GM12892 (cell line): ENCODE results near the gene TRPM7.

ENCODE experiments used
- DNase-seq: peaks from one replicate; pipeline ENCODE4 v3.0.0; 2011; ENCODE audit not compliant: insufficient read length
- FAIRE-seq: peaks from 2 replicates; lab custom pipeline; 2011; peaks lifted over from hg19 to GRCh38; lab: Jason Lieb, UNC
- POLR2A ChIP-seq: IDR thresholded peaks from 2 replicates; pipeline ENCODE4 v1.6.1; 2011; ENCODE audit warnings: low read depth, low read length, control low read depth
- POLR2AphosphoS5 ChIP-seq: IDR thresholded peaks from 2 replicates; pipeline ENCODE4 v1.6.1; 2011; ENCODE audit warnings: low read depth, low read length, control low read depth
- TAF1 ChIP-seq: IDR thresholded peaks from 2 replicates; pipeline ENCODE4 v1.6.1; 2011; ENCODE audit warnings: low read depth, mild to moderate bottlenecking, control low read depth, low read length, borderline replicate concordance

The TRPM7 gene

GRCh38 chr15:50546566-50546965 is 140.0 kb downstream of the TRPM7 start, which contains the start of gene USP50:
TSS of gene USP50 (minus strand) at chr15:50546666. CDS start at chr15:50546525, 141 bp downstream.
- FAIRE-seq: no peak
- TF ChIP-seq POLR2A: no peak
- no peak for TF ChIP-seq TAF1
- TF ChIP-seq POLR2AphosphoS5: no peak
- no peak for DNase-seq

- FAIRE-seq: no peak
- TF ChIP-seq POLR2AphosphoS5 (no peak), TAF1 (no peak), POLR2A (no peak)
- no peak for DNase-seq
These were observed 142.2 kb downstream of the TRPM7 start for GRCh38 chr15:50544368-50544767.

- FAIRE-seq (no peak), DNase-seq (no peak)
- TF ChIP-seq TAF1: no peak
- no peak for TF ChIP-seq POLR2A
- TF ChIP-seq POLR2AphosphoS5: no peak
These were observed 143.0 kb downstream of the TRPM7 start for GRCh38 chr15:50543556-50543955.

- DNase-seq (no peak), FAIRE-seq (no peak)
- no peak for TF ChIP-seq POLR2AphosphoS5
- TF ChIP-seq POLR2A: no peak
- no peak for TF ChIP-seq TAF1
These were observed 143.7 kb downstream of the TRPM7 start for GRCh38 chr15:50542887-50543210.

GRCh38 chr15:50531766-50532165 is 154.8 kb downstream of the TRPM7 start:
- TF ChIP-seq TAF1 (no peak), POLR2A (no peak), POLR2AphosphoS5 (no peak)
- DNase-seq: no peak
- no peak for FAIRE-seq

GRCh38 chr15:50531163-50531562 is 155.4 kb downstream of the TRPM7 start:
- DNase-seq (no peak), FAIRE-seq (no peak)
- TF ChIP-seq POLR2A (no peak), TAF1 (no peak), POLR2AphosphoS5 (no peak)

- FAIRE-seq: no peak
- no peak for TF ChIP-seq TAF1
- TF ChIP-seq POLR2A: no peak
- TF ChIP-seq POLR2AphosphoS5: no peak
- DNase-seq: no peak
These were observed 162.7 kb downstream of the TRPM7 start for GRCh38 chr15:50523851-50524251.

GRCh38 chr15:50519740-50520425 is 166.7 kb downstream of the TRPM7 start:
- FAIRE-seq: no peak
- TF ChIP-seq POLR2AphosphoS5 (no peak), POLR2A (no peak), TAF1 (no peak)

GRCh38 chr15:50513001-50513400 is 173.6 kb downstream of the TRPM7 start:
- DNase-seq (no peak), FAIRE-seq (no peak)

More at GRCh38 chr15:50519740-50520425, 166.7 kb downstream of the TRPM7 start:
- no peak for DNase-seq

More at GRCh38 chr15:50513001-50513400, 173.6 kb downstream of the TRPM7 start:
- TF ChIP-seq POLR2A (no peak), TAF1 (no peak), POLR2AphosphoS5 (no peak)
